ENCODE results near the gene ADGRL3.

The ADGRL3 gene

DNA sequence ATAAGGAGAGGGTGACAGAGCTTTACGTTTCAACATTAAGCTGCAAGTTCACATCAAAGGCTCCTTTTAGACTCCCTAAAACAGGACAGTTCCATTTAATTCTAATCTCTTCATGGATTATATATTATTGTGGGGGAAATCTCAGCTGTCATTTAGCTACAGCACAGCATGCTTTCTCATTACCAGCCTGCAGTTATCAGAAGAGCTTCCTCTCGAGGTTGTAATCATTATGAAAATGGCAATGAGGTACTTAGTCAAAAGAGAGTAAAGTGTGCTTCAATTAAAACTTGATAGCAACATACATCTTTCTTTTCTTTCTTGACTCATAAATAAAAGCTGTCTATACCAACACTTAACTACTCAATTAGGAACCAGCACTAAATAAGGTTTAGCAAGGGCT, 896.8 kb downstream of the ADGRL3 start:
- DNase-seq (ENCODE audit: low read depth, low spot score) = no peak

DNA sequence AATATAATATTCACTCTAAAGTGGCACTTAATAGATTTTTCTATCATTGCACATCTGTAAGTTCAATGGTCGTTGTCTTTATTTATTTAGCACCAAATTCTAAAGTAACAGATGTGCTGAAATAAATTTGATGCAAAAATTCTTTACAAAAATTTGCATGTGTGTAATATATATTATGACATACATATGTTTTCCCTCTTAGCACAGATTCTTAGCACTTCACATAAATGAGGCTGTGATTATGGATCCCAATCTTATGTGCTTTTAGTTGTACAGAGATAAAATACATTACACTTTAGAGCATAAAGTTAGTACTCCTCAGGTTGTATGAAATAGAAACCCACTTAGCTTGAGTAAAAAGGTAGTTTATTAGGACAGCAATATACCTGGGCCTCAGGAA, 915.1 kb downstream of the ADGRL3 start:
- no peak for DNase-seq (ENCODE audit: low read depth, low spot score)

DNA sequence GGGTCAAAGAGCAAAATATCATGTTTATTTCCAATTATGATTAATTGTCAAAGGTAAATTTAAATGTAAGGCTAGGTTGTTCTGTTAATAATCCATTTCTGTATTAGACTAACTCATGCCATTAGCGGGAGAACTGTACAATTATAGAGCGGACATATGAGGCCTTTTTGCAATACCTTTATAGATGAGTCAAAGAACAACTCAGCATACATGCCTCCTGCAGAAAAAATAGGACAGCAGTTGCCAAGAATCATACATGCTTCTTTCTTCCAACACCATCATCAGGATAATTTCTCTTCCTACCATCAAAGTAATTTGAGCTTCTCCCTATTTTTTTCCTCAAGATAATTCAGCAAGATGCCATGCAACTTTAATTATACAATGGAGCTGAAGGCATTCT, 917.8 kb downstream of the ADGRL3 start:
- no peak for DNase-seq (ENCODE audit: low read depth, low spot score)

DNA sequence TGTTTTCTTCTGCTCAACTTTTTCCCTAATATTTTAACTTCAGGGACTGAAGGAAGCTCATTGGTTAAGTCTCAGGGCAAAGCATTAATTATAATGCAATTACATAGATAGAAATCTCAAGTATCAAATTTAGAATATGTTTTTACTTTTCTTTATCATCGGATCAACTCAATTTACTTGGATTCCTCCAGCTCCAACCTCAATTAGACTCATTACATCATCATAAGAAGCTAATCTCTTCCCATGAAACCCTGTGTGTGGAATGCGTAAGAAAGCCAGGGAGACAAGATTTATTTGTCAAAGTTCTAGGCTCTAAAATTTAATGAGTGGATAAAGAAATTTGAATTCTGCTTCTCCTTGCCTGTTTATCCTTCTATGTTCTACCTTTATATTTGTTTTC, 918.4 kb downstream of the ADGRL3 start:
- no peak for DNase-seq (ENCODE audit: low read depth, low spot score)

DNA sequence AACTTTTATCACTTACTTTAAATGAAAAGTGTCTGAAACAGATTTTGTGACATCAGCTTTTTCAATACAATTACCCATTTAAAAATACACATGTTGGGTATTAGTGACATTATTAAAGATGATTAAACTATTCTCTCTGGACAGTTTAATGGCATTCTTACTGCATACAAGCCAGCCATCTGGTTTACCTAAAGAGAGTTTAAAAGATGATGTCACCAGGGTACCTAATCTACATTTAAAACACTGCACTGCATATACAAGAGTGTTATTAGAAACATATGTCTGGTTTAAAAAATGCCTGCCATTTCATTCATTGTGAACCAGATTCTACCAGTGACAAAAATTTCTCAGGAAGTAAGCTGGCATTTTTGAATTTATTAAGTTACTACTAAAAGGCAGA, 919.1 kb downstream of the ADGRL3 start:
- DNase-seq (ENCODE audit: low read depth, low spot score) = no peak

DNA sequence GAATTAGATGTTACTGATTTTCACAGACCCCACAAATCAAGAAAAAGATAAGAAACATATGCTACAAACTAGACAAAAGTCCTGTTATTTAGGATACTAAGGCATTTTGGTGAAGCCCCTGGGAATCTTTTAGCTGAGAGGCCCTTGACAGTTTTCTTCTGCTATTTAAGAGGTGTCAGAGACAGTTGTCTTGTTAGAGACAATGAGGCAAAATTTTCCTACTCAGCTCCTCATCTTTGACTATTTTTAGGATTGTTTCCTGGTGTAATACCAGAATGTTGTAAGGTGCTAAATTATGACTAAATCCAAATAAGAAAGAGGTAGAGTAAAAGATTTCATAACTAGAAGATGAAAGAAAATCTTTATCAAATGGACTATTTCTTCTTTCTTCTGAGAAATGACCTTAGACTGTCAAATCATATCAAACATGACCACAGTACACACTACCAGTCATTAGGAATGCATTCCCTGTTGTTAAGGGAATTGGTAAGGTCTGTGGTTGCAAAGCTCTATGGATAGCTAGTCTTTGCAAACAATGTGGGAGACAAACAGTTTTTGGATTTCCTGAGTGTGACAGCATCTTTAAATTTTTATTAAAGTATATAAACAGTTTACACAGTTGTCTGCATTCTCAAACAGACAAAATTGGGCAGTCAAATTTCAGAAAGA, 926.1 kb downstream of the ADGRL3 start:
- no peak for DNase-seq (ENCODE audit: low read depth, low spot score)
